Motor neuron (in vitro differentiated cells): Measurements from ENCODE around the gene SLCO4A1. TPM values are rescaled to one million over a fixed set of nuclear protein-coding genes. Genes with fewer than 3 reads are reported as not detected.
A peak's percentile ranks its signal among the peaks of the same experiment; 100 is the strongest.

Experiments used
- ATAC-seq, 8 experiments: fragments of 200-7000 bp; cut with Tn5 transposase; replicated peaks in 6 of 8; 2 replicates each; pipeline ENCODE4 v1.8.0; 2021; ENCODE audit warnings: mild to moderate bottlenecking in 8 of 8, moderate library complexity in 8 of 8
- H3K27ac ChIP-seq, 2 donors: fragments of 250-450 bp; sonication (Bioruptor Pico); 2 replicates each; pipeline ENCODE4 v1.9.0; 2021; ENCODE audit warnings: antibody characterized with exemption in 2 of 2, mild to moderate bottlenecking in 2 of 2, moderate library complexity in 1 of 2
- H3K4me1 ChIP-seq, 2 donors: fragments of 250-450 bp; sonication (Bioruptor Pico); replicated peaks in 1 of 2; 2 replicates each; pipeline ENCODE4 v1.6.1; 2021; ENCODE audit warnings: antibody characterized with exemption in 2 of 2, mild to moderate bottlenecking in 2 of 2, moderate library complexity in 1 of 2
- H3K4me3 ChIP-seq, 5 donors: fragments of 250-450 bp; sonication (Bioruptor Pico); 2 replicates each; pipeline ENCODE4 v1.9.0; 2021; ENCODE audit warnings: antibody characterized with exemption in 5 of 5, mild to moderate bottlenecking in 5 of 5, moderate library complexity in 4 of 5
- WGBS, 10 experiments: fragments of 450-650 bp; shearing (Covaris generic); methylation state at CpG; one replicate each; pipeline ENCODE4 v1.0.0; 2022; 5-methylcytosine and 5-hydroxymethylcytosine counted together
- in situ Hi-C, 9 experiments: fragments of 400-800 bp; cut with MboI; loops; one replicate each; pipeline ENCODE4 v1.15.0; 2021; ENCODE audit warnings: low sequenced_read_pairs in 9 of 9, low pct_unique_long_range_greater_than_20kb in 2 of 9; ENCODE audit not compliant: unreplicated experiment in 9 of 9
- total RNA-seq, 8 experiments: library from RNA; unstranded; fragments of 300-600 nt; gene quantifications; 2 replicates each; pipeline versions ENCODE4 v1.2.3 to v1.2.4, GENCODE V29; 2022

Gene SLCO4A1
- total RNA-seq, 8 experiments from 2014 or later = 1.0 to 14.2 (median 3.2) TPM

GRCh38 chr20:62701161-62702012 is 59.1 kb downstream of the SLCO4A1 start:
- in situ Hi-C loops = no loop called here
- Histone ChIP-seq H3K4me3 (no peak overlapping the region), H3K4me1 (peaks cover 18 to 24% of the 10 kb centered on the region in 2 donors), H3K27ac (no peak overlapping the region)
- 77 to 100% (median 93%) methylated on average over 1 to 6 of the region's 24 CpGs; no CpG with 5 or more reads in 5 of the 10 experiments for WGBS, 10 experiments
- ATAC-seq = no peak

DNA sequence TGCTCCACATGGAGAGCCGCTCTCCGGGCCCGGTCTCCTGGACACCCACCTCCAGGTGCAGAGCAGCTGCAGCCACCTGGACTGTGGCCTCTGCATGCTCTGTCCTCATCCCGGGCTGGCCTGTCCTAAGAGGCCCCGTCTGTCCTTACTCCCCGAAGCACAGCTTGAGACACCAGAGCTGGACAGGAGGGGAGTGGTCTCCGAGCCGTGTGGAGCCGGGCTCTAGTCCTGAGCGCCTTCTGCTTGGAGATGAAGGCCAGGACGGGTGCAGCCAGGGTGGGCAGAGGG is 59.7 kb downstream of the SLCO4A1 start:
- H3K4me3 ChIP-seq = no peak overlapping the region
- in situ Hi-C loops = no loop called here
- 94% methylated on average over 3 of the region's 11 CpGs; no CpG with 5 or more reads in 9 of the 10 experiments for WGBS, 10 experiments
- ATAC-seq = no peak
- peaks cover 18 to 21% of the 10 kb centered on the region in 2 donors for H3K4me1 ChIP-seq
- H3K27ac ChIP-seq = no peak overlapping the region

DNA sequence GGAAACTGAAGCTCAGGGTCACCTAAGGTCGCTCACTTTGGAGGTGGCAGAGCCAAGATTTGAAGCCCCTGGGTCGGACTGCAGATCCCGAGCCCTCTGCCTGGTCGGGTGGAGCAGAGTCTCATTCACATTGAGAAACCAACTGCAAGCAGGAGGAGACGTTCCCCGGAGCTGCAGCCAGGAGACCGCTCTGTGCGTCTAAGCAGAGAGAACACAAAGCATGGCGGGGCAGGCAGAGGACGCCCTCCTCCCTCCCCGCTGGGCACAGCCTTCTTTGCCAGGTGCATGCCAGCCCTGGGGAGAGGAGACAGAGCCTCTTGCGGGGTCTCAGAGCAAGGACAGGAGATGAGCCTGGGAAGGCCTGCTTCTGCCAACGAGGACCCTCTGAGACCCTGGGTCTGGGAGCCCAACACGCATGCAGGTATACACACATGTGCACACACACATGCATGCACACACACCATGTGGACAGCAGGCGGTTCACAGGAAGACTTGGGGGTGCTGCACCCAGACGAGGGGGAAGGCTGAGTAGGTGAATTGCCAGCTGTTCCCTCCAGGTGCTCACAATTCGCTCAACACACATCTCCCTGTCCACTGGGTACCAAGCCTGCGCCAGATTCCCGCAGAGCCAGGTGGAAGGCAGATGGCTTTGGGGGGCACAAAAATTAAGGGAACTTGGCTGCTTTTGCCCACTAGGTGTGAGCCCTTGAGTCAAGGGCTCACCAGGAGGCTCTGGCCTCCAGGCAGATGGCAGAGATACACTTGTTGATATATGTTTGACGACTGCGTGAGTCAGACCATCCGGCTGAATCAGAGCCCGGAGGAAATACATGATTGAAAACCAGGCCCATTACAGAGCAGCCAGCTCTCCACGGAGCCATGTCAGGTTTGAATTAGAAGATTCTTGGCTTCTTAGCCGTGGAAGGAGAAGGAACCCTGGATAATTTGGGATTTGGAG is 60.9 kb downstream of the SLCO4A1 start:
- peak in 6 of 8 experiments; percentile 46 to 81 (median 62) for ATAC-seq
- in situ Hi-C loops = no loop called here
- Histone ChIP-seq H3K4me1 (peaks cover 12 to 21% of the 10 kb centered on the region in 2 donors), H3K27ac (no peak overlapping the region), H3K4me3 (no peak overlapping the region)
- WGBS, 10 experiments = 51 to 80% (median 74%) methylated on average over 1 to 16 of the region's 25 CpGs; no CpG with 5 or more reads in 2 of the 10 experiments

DNA sequence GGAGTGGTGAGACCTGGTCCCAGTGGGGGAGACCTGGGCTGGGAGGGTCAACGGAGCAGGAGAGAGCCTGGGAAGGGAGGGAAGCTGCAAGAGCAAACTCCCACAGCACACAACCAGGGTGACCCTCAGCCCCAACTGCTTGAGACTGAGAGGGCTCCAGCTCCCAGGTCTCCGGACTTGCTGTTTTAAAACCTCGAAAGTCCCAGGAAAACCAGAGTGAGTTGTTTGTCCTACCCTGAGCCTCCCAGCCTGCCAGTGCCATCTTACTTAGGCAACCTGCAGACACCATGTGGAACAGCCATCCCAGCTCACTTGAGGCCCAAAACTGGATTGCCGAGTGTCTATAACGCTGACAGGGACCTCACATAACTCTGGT is 61.5 kb downstream of the SLCO4A1 start:
- 57 to 100% (median 88%) methylated on average over 1 to 3 of the region's 5 CpGs; no CpG with 5 or more reads in 7 of the 10 experiments for WGBS, 10 experiments
- Histone ChIP-seq H3K4me3 (no peak overlapping the region), H3K27ac (no peak overlapping the region), H3K4me1 (peaks cover 12 to 23% of the 10 kb centered on the region in 2 donors)
- ATAC-seq = no peak
- in situ Hi-C loops = no loop called here

DNA sequence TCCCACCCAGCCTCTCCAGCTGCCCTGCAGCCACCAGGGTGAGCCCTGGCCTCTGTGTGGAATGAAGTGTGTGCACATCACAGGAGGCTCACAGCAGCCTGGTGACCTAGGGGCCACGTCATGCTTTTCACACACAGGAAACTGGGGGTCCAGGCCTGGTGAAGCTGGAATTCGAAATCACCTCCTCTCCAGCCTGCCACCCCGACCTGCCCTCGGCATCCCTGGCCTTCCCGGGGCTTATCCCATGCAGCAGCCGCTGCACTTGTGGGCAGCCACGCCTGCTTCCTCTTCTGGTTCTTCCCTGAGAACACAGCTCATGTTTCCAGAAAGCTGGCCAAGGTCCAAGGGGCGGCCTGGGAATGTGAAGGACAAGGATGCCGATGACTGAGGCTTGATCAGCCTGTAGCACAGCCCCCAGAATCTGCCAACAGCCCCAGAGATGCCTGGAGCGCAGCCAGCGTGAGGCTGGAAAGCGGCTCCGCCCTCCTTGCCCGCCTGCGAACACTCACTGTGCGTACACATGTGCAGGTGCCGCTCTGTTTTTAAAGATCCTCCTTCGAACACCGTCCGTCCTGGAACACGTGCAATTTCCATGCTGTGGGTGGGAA is 62.1 kb downstream of the SLCO4A1 start:
- Histone ChIP-seq H3K4me3 (no peak overlapping the region), H3K4me1 (peaks cover 12 to 23% of the 10 kb centered on the region in 2 donors), H3K27ac (no peak overlapping the region)
- ATAC-seq = peak; percentile 8 to 73 (median 45)
- 47 to 85% (median 75%) methylated on average over 1 to 11 of the region's 21 CpGs; no CpG with 5 or more reads in 6 of the 10 experiments for WGBS, 10 experiments
- in situ Hi-C loops = no loop called here

- 58 to 100% (median 80%) methylated on average over 1 to 3 of the region's 16 CpGs; no CpG with 5 or more reads in 7 of the 10 experiments for whole genome bisulfite sequencing, 10 experiments
- Histone ChIP-seq H3K4me3 (no peak overlapping the region), H3K4me1 (peaks cover 9 to 23% of the 10 kb centered on the region in 2 donors), H3K27ac (no peak overlapping the region)
- in situ Hi-C loops = no loop called here
- no peak for ATAC-seq
These were observed 63.3 kb downstream of the SLCO4A1 start for GRCh38 chr20:62705627-62706026.

DNA sequence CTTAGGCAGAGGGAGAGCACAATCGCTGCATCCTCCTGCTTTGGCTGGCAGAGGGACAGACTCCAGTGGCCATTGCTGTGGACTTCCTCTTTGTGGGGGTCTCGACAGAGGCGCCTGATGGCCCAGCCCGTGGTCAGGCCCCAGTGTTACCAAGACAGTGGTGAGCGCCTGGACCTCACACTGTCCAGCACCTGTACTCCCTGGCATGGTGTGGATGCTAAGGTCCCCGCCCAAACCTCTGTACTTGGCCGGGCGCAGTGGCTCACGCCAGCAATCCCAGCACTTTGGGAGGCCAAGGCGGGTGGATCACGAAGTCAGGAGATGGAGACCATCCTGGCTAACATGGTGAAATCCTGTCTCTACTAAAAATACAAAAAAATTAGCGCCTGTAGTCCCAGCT is 64.0 kb downstream of the SLCO4A1 start:
- ATAC-seq = no peak
- 80 to 100% (median 91%) methylated on average over 1 to 8 of the region's 12 CpGs; no CpG with 5 or more reads in 5 of the 10 experiments for WGBS, 10 experiments
- in situ Hi-C loops = no loop called here
- Histone ChIP-seq H3K27ac (no peak overlapping the region), H3K4me3 (no peak overlapping the region), H3K4me1 (peaks cover 3 to 23% of the 10 kb centered on the region in 2 donors)

GRCh38 chr20:62706857-62707256 is 64.6 kb downstream of the SLCO4A1 start:
- no peak for ATAC-seq
- Histone ChIP-seq H3K4me1 (peaks cover 7 to 23% of the 10 kb centered on the region in 2 donors), H3K4me3 (no peak overlapping the region), H3K27ac (no peak overlapping the region)
- 71 to 100% (median 91%) methylated on average over 1 to 5 of the region's 12 CpGs; no CpG with 5 or more reads in 4 of the 10 experiments for WGBS, 10 experiments
- in situ Hi-C loops = no loop called here

DNA sequence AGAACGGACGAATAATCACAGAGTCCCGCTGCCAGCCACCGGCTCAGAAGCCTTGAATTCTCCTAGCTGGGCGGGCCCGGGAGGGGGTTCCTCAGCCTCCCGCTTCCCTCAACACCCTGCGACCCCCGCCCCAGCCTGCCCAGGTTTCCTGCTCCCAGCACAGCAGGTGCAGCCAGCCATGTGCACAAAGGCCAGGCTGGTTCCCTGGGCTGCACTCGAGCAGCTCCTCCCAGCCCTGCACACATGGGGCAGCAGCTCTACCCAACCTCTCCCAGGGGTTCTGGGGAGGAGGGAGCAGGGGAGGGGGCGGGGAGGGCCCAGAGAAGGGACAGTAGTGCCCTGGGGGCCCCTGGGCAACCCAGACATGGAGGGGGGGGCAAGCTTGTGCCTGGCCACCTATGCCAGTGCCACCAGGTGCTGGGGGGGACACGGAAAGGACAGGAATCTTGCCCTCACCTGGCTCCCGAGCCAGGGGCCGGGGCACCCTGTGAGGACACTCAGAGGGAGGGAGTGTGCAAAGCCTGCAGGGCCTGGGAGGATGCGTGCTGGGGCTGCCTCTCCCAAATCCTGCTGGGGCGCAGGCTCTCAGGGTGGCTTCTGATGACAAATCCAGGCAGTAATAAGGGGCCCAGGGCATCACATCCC is 65.1 kb downstream of the SLCO4A1 start:
- Histone ChIP-seq H3K4me3 (no peak overlapping the region), H3K4me1 (peaks cover 10 to 23% of the 10 kb centered on the region in 2 donors), H3K27ac (no peak overlapping the region)
- ATAC-seq = peak in 2 of 8 experiments; percentile 21 to 27
- in situ Hi-C loops = no loop called here
- WGBS, 10 experiments = 92% methylated on average over 5 of the region's 16 CpGs; no CpG with 5 or more reads in 9 of the 10 experiments

DNA sequence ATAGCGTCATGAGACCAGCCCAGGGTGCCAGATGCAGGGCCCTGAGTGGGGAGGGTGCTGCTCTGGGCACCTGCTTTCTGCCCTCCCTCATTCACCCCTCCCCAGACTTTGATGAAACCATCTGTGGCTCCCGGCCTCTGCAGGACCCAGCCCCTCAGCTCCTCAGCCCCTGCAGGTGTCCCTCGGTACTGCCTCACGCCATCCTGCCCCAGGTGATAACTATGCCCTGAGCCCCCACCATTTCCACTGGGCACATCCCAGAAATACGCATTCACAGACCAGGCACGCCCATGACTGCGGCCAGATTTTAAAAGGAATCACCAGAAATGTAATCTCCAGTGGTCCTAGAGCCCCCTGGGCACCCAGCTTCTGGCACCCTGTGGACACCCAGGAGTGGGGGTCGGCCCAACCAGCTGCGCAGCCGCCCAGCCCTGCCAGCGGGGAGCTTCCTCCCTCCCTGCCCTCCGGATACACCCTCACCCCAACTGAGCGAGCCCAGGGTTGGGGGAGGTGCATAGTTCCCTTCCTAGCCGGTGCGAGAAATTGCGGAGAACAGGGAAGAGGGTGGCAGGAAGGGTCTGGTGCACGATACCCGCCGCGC is 65.7 kb downstream of the SLCO4A1 start:
- Histone ChIP-seq H3K4me3 (peak overlapping the region; percentile 18 to 29 (median 20)), H3K27ac (no peak overlapping the region), H3K4me1 (peaks cover 10 to 23% of the 10 kb centered on the region in 2 donors)
- ATAC-seq = peak in 7 of 8 experiments; percentile 1 to 59 (median 54)
- in situ Hi-C loops = no loop called here
- WGBS, 10 experiments = 0 to 29% (median 14%) methylated on average over 2 to 7 of the region's 20 CpGs; no CpG with 5 or more reads in 7 of the 10 experiments

DNA sequence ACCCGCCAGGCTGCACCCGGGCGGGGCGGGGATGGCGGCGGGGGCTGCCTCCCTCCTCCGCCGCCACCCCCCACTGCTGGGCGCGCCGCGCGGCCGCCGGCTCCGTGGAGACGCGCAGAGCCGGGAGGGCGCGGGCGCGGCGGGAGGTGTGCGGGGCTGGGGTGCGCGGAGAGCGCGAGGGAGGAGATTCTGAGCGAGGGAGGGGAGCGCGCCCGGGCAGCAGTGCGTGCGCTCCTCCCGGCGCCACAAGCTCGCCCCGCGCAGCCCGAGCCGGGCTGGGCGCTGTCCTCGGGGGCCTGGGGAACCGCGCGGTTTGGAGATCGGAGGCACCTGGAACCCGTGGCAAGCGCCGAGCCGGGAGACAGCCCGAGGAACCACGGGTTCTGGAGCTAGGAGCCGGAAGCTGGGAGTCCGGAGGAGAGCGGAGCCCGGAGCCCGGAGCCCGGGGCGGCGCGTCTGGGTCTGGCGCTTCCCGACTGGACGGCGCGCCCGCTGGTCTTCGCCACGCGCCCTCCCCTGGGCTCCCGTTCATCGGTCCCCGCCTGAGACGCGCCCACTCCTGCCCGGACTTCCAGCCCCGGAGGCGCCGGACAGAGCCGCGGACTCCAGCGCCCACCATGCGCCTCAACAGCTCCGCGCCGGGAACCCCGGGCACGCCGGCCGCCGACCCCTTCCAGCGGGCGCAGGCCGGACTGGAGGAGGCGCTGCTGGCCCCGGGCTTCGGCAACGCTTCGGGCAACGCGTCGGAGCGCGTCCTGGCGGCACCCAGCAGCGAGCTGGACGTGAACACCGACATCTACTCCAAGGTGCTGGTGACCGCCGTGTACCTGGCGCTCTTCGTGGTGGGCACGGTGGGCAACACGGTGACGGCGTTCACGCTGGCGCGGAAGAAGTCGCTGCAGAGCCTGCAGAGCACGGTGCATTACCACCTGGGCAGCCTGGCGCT is 66.6 kb downstream of the SLCO4A1 start, which contains the start of gene NTSR1:
TSS of gene NTSR1 (plus strand) at position 246 of the 946 bp plus-strand sequence. CDS start at position 618, 372 bp downstream.
- peak; percentile 17 to 66 (median 54) for ATAC-seq
- Histone ChIP-seq H3K27ac (no peak within 1 kb of the TSS), H3K4me3 (peak within 1 kb of the TSS; percentile 18 to 29 (median 20)), H3K4me1 (peaks cover 10 to 20% of the 10 kb centered on the region in 2 donors)
- WGBS, 10 experiments = 10 to 52% methylated on average over 2 to 14 of the region's 124 CpGs; no CpG with 5 or more reads in 8 of the 10 experiments
- in situ Hi-C loops = no loop called here
